22Rv1 (cell line): ENCODE data around the gene GLYR1.

Experiments used
- CTCF ChIP-seq: fragments of 450-650 bp; IDR thresholded peaks from 2 replicates; pipeline ENCODE4 v1.5.1; 2017; ENCODE audit warnings: mild to moderate bottlenecking
- ZFX ChIP-seq: fragments of 450-650 bp; IDR thresholded peaks from 2 replicates; pipeline ENCODE4 v1.6.1; 2017; ENCODE audit warnings: antibody characterized with exemption, borderline replicate concordance

- TF ChIP-seq CTCF = no peak
- no peak for TF ChIP-seq ZFX
Observed at GRCh38 chr16:4768549-4769305, 78.4 kb downstream of the GLYR1 start.
